Astrocyte of the spinal cord (primary cell): ENCODE data around the gene ATPAF1.

Experiments used
- DNase-seq: peaks from one replicate; pipeline ENCODE4 v3.0.0; 2011; ENCODE audit warnings: low read depth, low spot score
- H3K4me3 ChIP-seq: 2 replicates; pipeline ENCODE4 v1.5.1; 2011; ENCODE audit warnings: low read depth, mild to moderate bottlenecking, low read length, moderate library complexity
- in situ Hi-C: cut with HindIII; loops from 2 replicates; pipeline ENCODE4 v1.10.0; 2017; ENCODE audit warnings: low sequenced_read_pairs
- TF ChIP-seq, protein P1 (sequence below): IDR thresholded peaks from 2 replicates; pipeline ENCODE4 v1.5.1; 2012; ENCODE audit warnings: low read depth, mild to moderate bottlenecking, low read length, inconsistent platforms

Gene ATPAF1

DNA sequence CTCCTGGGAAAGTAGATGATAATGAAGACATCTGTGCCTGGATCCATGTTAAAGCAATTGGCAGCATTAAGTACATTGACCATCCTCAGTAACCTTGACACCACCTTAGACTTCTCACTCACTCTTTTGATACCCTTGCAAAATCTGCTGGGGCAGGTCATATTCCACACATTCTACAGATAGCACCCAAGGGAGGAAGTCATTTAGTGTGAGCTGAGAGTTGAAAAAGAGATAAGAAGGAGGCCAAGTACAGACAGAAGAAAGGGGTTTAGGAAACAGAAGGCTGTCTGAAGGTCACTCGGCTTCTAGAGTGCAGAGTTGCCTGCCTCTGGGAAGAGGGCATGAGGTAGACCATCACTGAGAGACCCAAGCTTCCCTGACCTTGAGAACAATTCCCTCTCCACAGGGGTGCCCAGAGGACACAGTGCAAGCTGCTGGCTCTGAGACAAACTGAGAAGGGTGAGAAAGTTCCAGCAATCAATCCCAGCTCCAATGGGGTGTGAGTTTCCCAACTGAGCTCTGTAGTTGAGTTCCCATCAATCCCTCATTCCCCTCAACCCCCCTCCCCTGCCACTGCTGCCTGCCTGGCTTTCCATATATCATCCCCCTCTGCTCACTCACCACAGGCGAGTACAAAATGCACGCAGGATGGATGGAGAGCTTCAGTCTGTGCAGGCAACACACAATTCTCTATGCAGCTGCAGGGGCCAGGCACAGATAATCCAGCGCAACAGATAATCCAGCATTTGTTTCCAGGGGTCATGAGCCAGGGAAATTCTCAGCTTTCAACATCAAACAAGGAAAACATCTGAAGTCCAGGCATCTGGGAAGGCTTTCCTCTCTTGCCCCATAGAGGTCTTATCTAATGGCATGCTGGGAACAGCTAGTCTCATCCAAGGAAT lies 44.2 kb downstream of the ATPAF1 start:
- TF ChIP-seq, protein P1, sequence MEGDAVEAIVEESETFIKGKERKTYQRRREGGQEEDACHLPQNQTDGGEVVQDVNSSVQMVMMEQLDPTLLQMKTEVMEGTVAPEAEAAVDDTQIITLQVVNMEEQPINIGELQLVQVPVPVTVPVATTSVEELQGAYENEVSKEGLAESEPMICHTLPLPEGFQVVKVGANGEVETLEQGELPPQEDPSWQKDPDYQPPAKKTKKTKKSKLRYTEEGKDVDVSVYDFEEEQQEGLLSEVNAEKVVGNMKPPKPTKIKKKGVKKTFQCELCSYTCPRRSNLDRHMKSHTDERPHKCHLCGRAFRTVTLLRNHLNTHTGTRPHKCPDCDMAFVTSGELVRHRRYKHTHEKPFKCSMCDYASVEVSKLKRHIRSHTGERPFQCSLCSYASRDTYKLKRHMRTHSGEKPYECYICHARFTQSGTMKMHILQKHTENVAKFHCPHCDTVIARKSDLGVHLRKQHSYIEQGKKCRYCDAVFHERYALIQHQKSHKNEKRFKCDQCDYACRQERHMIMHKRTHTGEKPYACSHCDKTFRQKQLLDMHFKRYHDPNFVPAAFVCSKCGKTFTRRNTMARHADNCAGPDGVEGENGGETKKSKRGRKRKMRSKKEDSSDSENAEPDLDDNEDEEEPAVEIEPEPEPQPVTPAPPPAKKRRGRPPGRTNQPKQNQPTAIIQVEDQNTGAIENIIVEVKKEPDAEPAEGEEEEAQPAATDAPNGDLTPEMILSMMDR, result no peak
- DNase-seq, result no peak
- in situ Hi-C loops, result no loop called here
- no peak overlapping the region for H3K4me3 ChIP-seq

DNA sequence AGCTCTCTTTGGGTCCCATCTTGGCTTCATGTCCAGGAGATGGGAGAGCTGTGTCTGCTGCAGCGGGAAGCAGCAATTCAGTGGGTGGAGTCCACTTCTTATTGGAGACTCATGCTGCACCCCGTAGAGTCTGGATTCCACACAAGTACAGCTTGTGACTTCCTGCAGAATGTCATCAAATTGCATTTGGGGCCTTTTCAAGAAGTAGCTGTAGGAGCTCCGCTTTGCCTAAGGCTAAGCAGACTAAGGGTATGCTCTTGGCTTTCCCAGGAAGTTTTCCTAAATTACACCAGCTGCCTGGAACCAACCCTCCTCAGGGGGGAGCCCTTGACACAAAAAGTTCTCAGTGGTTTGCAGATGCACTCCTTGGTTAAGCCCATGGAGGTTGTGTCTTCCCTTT lies 45.8 kb downstream of the ATPAF1 start:
- in situ Hi-C loops, result no loop called here
- TF ChIP-seq, protein P1, result peak; percentile 48
- no peak for DNase-seq
- H3K4me3 ChIP-seq, result no peak overlapping the region

DNA sequence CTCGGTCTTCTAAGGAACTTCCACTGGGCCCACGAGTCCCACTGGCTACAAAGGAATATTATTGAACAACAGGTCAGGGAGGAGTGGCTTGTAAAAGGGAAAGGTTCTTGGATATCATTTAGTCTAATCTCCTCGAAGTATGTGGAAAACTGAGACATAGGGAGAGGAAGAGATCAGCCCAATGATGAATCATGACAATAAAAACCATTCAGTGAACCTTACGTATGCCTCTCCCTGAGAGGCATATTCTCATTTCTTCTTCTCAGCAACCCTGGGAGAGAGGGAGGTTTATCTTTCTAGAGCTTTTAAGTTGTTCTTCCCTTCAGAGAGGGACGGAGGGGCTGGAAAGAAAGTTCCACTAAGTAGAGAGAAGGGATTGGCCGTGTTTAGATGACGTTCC lies 46.2 kb downstream of the ATPAF1 start:
- H3K4me3 ChIP-seq, result no peak overlapping the region
- DNase-seq, result no peak
- TF ChIP-seq, protein P1, result no peak
- in situ Hi-C loops, result no loop called here

DNA sequence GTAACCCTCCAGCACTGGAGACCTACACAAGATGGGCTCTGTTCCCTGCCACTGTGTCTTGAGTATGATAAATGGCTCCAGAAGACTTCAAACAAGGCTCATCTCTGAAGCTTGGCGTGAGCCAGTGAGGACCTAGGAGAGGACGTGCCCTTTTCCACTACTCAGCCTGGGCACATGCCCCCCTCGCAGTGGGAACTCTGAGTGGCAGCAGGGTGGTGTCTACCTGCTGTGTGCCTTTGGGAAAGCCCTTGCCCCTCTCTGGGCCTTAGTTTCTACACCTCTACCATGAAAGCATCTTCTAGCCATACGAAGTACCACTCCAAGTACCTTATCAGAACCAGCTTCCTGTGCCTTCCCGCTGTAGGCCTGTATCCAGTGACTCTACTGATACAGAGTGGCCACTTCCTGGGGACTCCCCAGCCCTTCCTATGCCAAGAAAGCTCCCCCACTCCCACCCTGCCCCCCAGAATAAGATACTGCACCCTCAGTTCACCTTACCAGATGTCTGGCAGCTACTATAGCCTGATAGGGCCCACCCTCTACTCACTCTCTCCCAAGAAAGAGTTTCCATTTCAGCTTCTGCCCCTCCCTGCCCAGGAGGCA lies 48.4 kb downstream of the ATPAF1 start:
- no peak for DNase-seq
- in situ Hi-C loops, result no loop called here
- TF ChIP-seq, protein P1, result no peak
- no peak overlapping the region for H3K4me3 ChIP-seq

DNA sequence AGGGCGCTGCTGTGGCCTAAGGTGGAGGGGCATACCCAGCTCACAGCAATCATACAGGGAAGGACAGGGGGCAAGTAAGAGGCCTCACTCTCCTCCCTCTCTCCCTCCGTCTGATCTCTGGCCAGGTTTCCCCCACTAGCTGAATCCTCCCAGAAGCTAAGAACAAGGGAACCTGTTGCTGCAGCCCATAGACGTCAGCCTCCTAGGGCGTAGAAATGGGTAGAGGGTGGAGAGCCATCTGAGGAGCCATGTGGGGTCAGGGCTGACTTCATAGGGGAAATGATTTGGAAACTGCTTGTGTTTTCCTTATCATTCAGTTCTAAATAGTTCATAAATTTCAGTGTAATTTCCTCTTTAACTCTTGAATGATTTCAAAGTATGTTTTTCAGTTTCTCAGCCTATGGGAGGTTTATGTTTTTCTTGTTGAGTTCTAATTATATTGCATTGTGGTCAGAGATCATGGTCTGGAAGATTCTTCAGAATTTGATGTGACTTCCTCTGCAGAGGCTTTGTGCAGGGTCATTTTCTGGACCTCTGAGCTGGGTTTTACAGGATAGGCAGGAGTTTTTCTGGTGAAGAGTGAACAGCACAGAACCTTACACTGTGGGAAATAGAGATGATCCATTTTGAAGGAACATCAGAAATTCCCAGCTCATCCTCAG lies 49.3 kb downstream of the ATPAF1 start:
- in situ Hi-C loops, result no loop called here
- DNase-seq, result no peak
- no peak overlapping the region for H3K4me3 ChIP-seq
- TF ChIP-seq, protein P1, result no peak

DNA sequence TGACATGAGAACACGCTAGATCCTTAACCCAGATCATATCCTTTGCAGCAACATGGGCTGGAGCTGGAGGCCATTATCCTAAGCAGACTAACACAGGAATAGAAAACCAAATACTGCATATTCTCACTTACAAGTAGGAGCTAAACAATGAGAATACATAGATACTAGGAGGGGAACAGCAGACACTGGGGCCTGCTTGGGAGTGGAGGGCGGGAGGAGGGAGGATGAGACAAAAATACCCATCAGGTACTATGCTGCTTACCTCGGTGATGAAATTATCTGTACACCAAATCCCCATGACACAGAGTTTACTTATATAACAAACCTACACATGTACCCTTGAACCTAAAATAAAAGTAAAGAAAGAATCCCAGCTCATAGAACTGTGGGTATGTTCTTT lies 50.3 kb downstream of the ATPAF1 start:
- no peak for DNase-seq
- in situ Hi-C loops, result no loop called here
- TF ChIP-seq, protein P1, result no peak
- H3K4me3 ChIP-seq, result no peak overlapping the region
